GM12801 (cell line): ENCODE measurements around the gene PRPF38A.

Experiments
- TF ChIP-seq, protein P1 (sequence below): IDR thresholded peaks from one replicate; pipeline ENCODE4 v1.5.1; 2011; ENCODE audit warnings: control low read depth; ENCODE audit not compliant: insufficient read length; ENCODE audit errors: extremely low read depth

Gene PRPF38A

DNA sequence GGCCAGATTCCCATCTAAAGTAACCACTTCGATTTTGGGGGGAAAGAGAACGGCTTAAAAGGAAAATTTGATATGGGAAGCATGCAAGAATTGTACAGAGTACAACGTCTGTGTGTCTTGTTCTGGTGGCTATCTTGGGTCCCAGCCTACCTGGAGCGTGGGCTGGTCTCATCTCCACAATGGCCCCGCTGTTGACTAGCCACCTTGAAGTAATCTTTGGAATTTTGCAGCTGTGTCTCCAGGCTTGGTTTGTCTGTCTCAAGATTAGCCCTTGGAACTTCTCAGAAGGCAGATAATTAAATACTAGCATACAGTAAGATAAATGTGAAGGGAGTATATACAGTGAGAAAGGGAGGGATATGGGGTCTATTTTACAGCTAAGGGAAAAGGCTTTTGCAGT is 37.1 kb upstream of the PRPF38A start:
- TF ChIP-seq, protein P1, sequence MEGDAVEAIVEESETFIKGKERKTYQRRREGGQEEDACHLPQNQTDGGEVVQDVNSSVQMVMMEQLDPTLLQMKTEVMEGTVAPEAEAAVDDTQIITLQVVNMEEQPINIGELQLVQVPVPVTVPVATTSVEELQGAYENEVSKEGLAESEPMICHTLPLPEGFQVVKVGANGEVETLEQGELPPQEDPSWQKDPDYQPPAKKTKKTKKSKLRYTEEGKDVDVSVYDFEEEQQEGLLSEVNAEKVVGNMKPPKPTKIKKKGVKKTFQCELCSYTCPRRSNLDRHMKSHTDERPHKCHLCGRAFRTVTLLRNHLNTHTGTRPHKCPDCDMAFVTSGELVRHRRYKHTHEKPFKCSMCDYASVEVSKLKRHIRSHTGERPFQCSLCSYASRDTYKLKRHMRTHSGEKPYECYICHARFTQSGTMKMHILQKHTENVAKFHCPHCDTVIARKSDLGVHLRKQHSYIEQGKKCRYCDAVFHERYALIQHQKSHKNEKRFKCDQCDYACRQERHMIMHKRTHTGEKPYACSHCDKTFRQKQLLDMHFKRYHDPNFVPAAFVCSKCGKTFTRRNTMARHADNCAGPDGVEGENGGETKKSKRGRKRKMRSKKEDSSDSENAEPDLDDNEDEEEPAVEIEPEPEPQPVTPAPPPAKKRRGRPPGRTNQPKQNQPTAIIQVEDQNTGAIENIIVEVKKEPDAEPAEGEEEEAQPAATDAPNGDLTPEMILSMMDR = no peak

DNA sequence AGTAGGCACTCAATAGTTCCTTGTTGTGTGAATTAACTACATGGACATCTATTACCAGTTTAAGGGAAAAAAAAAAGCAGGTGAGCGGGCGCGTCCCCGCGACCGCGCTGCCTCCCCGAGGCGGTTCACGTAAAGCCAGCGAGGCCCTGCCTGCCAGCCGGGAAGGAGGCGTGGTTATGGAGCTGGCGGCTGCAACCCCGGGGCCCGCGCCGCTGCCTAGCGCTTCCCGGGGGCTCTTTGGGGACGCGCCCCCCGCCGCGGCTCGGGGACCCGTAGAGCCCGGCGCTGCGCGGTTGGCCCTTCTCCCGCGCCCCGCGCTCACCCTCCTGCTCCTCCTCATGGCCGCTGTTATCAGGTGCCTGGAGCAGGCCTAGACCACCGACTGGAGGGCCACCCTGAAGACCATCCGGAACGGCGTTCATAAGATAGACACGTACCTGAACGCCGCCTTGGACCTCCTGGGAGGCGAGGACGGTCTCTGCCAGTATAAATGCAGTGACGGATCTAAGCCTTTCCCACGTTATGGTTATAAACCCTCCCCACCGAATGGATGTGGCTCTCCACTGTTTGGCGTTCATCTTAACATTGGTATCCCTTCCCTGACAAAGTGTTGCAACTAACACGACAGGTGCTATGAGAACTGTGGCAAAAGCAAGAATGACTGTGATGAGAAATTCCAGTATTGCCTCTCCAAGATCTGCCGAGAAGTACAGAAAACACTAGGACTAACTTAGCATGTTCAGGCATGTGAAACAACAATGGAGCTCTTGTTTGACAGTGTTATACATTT is 35.8 kb upstream of the PRPF38A start:
- TF ChIP-seq, protein P1 = no peak

DNA sequence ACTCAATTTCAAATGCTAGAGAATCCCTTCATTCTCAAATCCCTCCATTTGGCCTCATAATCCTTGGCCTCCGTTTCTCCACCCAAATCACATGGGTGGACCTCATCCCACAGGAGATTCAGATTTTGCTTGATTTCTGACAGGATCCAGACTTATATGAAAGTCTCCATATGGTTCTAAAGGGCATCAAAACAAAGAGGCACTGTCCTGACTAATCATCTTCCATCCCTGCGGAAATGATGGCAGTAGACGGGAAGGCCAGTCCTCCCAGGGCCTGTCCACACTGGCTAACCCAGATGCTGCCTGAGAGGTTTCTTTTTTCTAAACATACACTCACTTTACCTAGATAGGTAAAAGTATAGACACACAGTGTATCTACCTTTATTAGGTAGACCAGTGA is 19.0 kb upstream of the PRPF38A start:
- TF ChIP-seq, protein P1 = no peak

DNA sequence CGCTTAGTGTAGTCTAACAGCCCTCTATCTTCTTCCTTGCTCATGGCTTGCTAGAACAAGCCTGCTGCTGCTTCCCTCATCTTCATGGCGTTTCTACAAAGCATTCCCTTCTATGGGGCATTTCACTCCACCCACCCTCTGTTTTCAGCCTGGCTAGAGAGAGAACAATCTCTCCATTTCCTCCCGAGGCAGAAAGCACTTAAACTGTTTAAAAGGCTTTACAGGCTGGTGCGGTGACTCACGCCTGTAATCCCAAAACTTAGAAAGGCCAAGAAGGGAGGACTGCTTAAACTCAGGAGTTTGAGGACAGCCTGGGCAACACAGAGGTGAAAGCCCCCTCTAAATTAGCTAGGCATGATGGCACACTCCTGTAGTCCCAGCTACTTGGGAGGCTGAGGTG is 17.9 kb upstream of the PRPF38A start:
- TF ChIP-seq, protein P1 = no peak

DNA sequence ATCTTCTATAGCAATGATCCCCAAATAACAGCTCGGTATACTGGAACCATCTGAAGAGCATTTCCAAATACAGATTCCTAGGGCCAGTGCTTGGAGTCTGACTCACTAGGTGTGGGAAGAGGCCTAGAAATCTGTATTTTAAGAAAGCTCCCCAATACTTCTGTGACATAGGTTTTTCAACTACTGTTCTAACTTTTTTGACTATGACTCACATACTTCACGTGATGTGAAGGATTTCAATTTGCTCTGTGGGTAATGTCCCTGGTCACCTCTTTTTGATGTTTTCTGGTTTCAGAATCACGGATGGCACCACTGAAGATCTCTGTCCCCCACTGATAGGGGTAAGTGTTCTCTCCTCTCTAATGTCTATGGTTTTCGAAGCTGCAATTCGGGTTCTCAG is 11.2 kb upstream of the PRPF38A start:
- TF ChIP-seq, protein P1 = no peak

DNA sequence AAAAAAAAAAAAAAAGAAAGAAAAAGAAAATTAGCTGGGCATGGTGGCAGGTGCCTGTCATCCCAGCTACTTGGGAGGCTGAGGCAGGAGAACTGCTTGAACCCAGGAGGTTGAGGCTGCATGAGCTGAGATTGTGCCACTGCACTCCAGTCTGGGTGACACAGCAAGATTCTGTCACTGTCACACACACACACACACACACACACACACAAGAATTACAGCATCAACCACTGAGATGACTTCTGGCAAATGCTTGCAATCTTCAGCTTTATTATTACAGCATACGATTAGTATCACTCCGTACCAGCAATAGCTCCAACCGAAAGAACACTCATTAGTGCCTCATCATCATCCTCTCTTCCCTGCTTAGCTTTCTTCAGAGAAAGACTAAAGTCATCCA is 4.8 kb upstream of the PRPF38A start:
- TF ChIP-seq, protein P1 = no peak

DNA sequence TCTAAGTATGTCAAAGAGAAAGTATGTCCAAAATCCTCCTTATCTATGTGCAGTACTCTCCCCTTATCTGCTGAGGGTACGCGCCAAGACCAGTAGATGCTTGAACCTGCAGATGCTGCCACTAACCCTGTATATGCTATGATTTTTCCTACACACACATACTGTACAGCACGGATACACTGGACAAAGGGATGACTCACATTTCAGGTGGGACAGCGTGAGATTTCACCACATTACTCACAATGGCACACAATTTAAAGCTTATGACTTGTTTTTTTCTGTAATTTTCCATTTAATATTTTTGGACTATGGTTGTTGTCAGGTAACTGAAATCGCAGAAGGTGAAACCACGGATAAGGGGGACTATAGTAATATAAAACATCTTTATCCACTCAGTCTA is 4.3 kb upstream of the PRPF38A start:
- TF ChIP-seq, protein P1 = no peak
